Measurements from ENCODE around the gene CIB2.

GRCh38 chr15:78127882-78128281, 3.4 kb downstream of the CIB2 start:
- TF ChIP-seq EZH2 (IDR thresholded peaks at IDR 0.05), result no peak
- no peak for TF ChIP-seq SIN3A (IDR thresholded peaks at IDR 0.05; ENCODE audit: low read depth)
- TF ChIP-seq CTCF (IDR thresholded peaks at IDR 0.05 in 2 of 3, conservative IDR thresholded peaks at IDR 0.05 in 1 of 3; ENCODE audit: borderline replicate concordance in 1 of 3, insufficient read depth in 1 of 3, low read depth in 2 of 3, low read length in 2 of 3), result no peak
- TF ChIP-seq POLR2AphosphoS5 (IDR thresholded peaks at IDR 0.05; ENCODE audit: low read depth, low read length), result no peak
- TF ChIP-seq POLR2A (IDR thresholded peaks at IDR 0.05; ENCODE audit: borderline replicate concordance, extremely low read depth, insufficient read depth, insufficient read length), result no peak
- no peak for TF ChIP-seq EZH2phosphoT487 (IDR thresholded peaks at IDR 0.05; ENCODE audit: borderline replicate concordance)

Measured in HCT116 (cell line).